Trophoblast cell (in vitro differentiated cells and primary cell): ENCODE data around the gene SCPEP1.

Source experiments
- DNase-seq, 2 donors: peaks; one replicate each; pipeline ENCODE4 v3.0.0-alpha.2; 2016
- H2AFZ ChIP-seq: 2 replicates; pipeline ENCODE4 v1.6.1; 2013; ENCODE audit warnings: low read length, moderate library complexity, mild to moderate bottlenecking; ENCODE audit not compliant: insufficient read depth, poor library complexity
- H2AK5ac ChIP-seq: 2 replicates; pipeline ENCODE4 v1.6.1; 2013; ENCODE audit warnings: mild to moderate bottlenecking, low read length
- H2BK120ac ChIP-seq: 2 replicates; pipeline ENCODE4 v1.6.1; 2013; ENCODE audit warnings: low read length, mild to moderate bottlenecking, moderate library complexity; ENCODE audit not compliant: insufficient read depth, poor library complexity
- H2BK12ac ChIP-seq: 2 replicates; pipeline ENCODE4 v1.6.1; 2013; ENCODE audit warnings: mild to moderate bottlenecking, low read length, moderate library complexity
- H2BK5ac ChIP-seq: 2 replicates; pipeline ENCODE4 v1.6.1; 2013; ENCODE audit warnings: low read length, low read depth, moderate library complexity, mild to moderate bottlenecking; ENCODE audit not compliant: poor library complexity
- H3K14ac ChIP-seq: 2 replicates; pipeline ENCODE4 v1.6.1; 2013; ENCODE audit warnings: mild to moderate bottlenecking, low read length
- H3K18ac ChIP-seq: 2 replicates; pipeline ENCODE4 v1.6.1; 2013; ENCODE audit warnings: mild to moderate bottlenecking, low read length
- H3K23ac ChIP-seq: 2 replicates; pipeline ENCODE4 v1.6.1; 2013; ENCODE audit warnings: low read length
- H3K27ac ChIP-seq: 2 replicates; pipeline ENCODE4 v1.5.1; 2013; ENCODE audit warnings: low read depth, mild to moderate bottlenecking, inconsistent platforms, low read length, moderate library complexity
- H3K27me3 ChIP-seq: 2 replicates; pipeline ENCODE4 v1.6.1; 2013; ENCODE audit warnings: inconsistent platforms, mild to moderate bottlenecking, low read length, moderate library complexity; ENCODE audit not compliant: insufficient read depth
- H3K36me3 ChIP-seq, 2 experiments: 1 replicate in 1 of 2; 2 replicates in 1 of 2; pipeline ENCODE4 v1.6.1; 2013; ENCODE audit warnings: low read length in 2 of 2, mild to moderate bottlenecking in 2 of 2, moderate library complexity in 1 of 2; ENCODE audit not compliant: insufficient read depth in 2 of 2, control insufficient read depth in 1 of 2
- H3K4ac ChIP-seq: 2 replicates; pipeline ENCODE4 v1.6.1; 2013; ENCODE audit warnings: low read depth, mild to moderate bottlenecking, low read length, moderate library complexity
- H3K4me1 ChIP-seq, 2 experiments: 1 replicate in 1 of 2; 2 replicates in 1 of 2; pipeline ENCODE4 v1.6.1; 2013; ENCODE audit warnings: low read length in 2 of 2, mild to moderate bottlenecking in 2 of 2, moderate library complexity in 1 of 2; ENCODE audit not compliant: insufficient read depth in 2 of 2, control insufficient read depth in 1 of 2
- H3K4me2 ChIP-seq: 2 replicates; pipeline ENCODE4 v1.6.1; 2013; ENCODE audit warnings: inconsistent platforms, mild to moderate bottlenecking, low read length, moderate library complexity
- H3K4me3 ChIP-seq: 2 replicates; pipeline ENCODE4 v1.5.1; 2013; ENCODE audit warnings: mild to moderate bottlenecking, low read depth, low read length, inconsistent platforms
- H3K79me1 ChIP-seq: one replicate; pipeline ENCODE4 v1.6.1; 2013; ENCODE audit warnings: low read length
- H3K79me2 ChIP-seq: 2 replicates; pipeline ENCODE4 v1.6.1; 2013; ENCODE audit warnings: low read length, mild to moderate bottlenecking; ENCODE audit not compliant: control insufficient read depth, insufficient read depth, poor library complexity
- H3K9ac ChIP-seq: 2 replicates; pipeline ENCODE4 v1.6.1; 2013; ENCODE audit warnings: mild to moderate bottlenecking, low read length
- H3K9me3 ChIP-seq: 2 replicates; pipeline ENCODE4 v1.6.1; 2013; ENCODE audit warnings: low read depth, mild to moderate bottlenecking, control low read depth, inconsistent platforms, low read length; ENCODE audit not compliant: insufficient read depth
- H4K12ac ChIP-seq: 2 replicates; pipeline ENCODE4 v1.6.1; 2013; ENCODE audit warnings: low read depth, mild to moderate bottlenecking, low read length, moderate library complexity
- H4K8ac ChIP-seq: 2 replicates; pipeline ENCODE4 v1.6.1; 2013; ENCODE audit warnings: low read depth, mild to moderate bottlenecking, low read length, moderate library complexity
- H4K91ac ChIP-seq: one replicate; pipeline ENCODE4 v1.6.1; 2013; ENCODE audit warnings: low read depth, mild to moderate bottlenecking, low read length, moderate library complexity
- WGBS: extraction: QIAGEN DNeasy Blood & Tissue Kit; methylation state at CpG from one replicate; pipeline ENCODE4 v1.1.7; 2013; ENCODE audit warnings: missing lambda C conversion rate; ENCODE audit not compliant: insufficient read length, insufficient coverage; ENCODE audit errors: extremely low coverage; 5-methylcytosine and 5-hydroxymethylcytosine counted together

The SCPEP1 gene

DNA sequence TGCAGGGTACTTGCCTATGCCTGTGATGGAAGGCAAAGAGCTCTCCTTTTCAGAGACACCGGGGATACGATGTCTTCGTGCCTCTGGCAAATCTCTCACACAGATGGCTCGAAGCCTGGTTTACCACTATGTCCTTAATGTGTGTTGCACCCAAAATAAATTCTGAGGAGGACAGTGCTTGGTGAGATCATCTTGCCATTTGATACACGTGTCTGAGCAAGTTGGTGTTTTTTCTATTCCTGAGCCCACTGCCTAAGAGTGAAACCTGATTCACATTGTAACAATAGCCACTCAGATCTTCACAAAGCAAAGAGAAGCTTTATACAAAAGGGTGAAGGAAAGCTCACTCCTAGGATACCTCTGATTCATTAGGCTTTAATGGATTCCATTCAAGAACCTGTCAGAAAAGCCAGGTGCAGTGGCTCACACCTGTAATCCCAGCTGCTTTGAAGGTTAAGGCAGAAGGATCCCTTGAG is 74.0 kb downstream of the SCPEP1 start:
- no peaks in the 10 kb centered on the region for H3K36me3 ChIP-seq
- no peak overlapping the region for H2AK5ac ChIP-seq
- no peak overlapping the region for H2BK12ac ChIP-seq
- H2BK120ac ChIP-seq = no peak overlapping the region
- H3K79me2 ChIP-seq = no peaks in the 10 kb centered on the region
- no CpG with 5 or more reads among the region's 5 CpGs for WGBS
- H3K27ac ChIP-seq = no peak overlapping the region
- H3K4me3 ChIP-seq = no peak overlapping the region
- no peak overlapping the region for H4K12ac ChIP-seq
- no peak overlapping the region for H3K23ac ChIP-seq
- no peaks in the 10 kb centered on the region for H3K9me3 ChIP-seq
- H3K9ac ChIP-seq = no peak overlapping the region
- H3K4ac ChIP-seq = no peak overlapping the region
- no peak overlapping the region for H4K91ac ChIP-seq
- no peaks in the 10 kb centered on the region for H3K4me1 ChIP-seq
- H3K4me2 ChIP-seq = no peak overlapping the region
- H3K79me1 ChIP-seq = no peaks in the 10 kb centered on the region
- H2AFZ ChIP-seq = no peak overlapping the region
- H3K27me3 ChIP-seq = no peaks in the 10 kb centered on the region
- H3K14ac ChIP-seq = no peak overlapping the region
- no peak overlapping the region for H4K8ac ChIP-seq
- DNase-seq = no peak
- H2BK5ac ChIP-seq = no peak overlapping the region
- H3K18ac ChIP-seq = no peak overlapping the region
